Prostate gland (tissue), 2 donors: ENCODE data around the gene SIDT1. TPM values are rescaled to one million over a fixed set of nuclear protein-coding genes. Genes with fewer than 3 reads are reported as not detected.
A peak's percentile ranks its signal among the peaks of the same experiment; 100 is the strongest.

Experiments
- DNase-seq: peaks from one replicate; pipeline ENCODE4 v3.0.0-alpha.2; 2019; ENCODE audit warnings: low spot score
- H3K27ac ChIP-seq, 2 donors: fragments of 200-600 bp; sonication (generic); 2 replicates each; pipeline ENCODE4 v1.5.1; 2017 to 2019
- H3K27me3 ChIP-seq: fragments of 200-600 bp; sonication (generic); replicated peaks from 2 replicates; pipeline ENCODE4 v1.5.1; 2019; ENCODE audit not compliant: insufficient read depth
- H3K36me3 ChIP-seq, 2 donors: fragments of 200-600 bp; sonication (generic); 1 replicate in 1 of 2; 2 replicates in 1 of 2; pipeline versions ENCODE4 v1.5.1 to v1.8.1; 2017 to 2019
- H3K4me1 ChIP-seq: fragments of 200-600 bp; sonication (generic); replicated peaks from 2 replicates; pipeline ENCODE4 v1.5.1; 2019
- H3K4me3 ChIP-seq, 2 donors: fragments of 200-600 bp; sonication (generic); 2 replicates each; pipeline ENCODE4 v1.5.1; 2017 to 2019
- H3K9me3 ChIP-seq: fragments of 200-600 bp; sonication (generic); 2 replicates; pipeline ENCODE4 v1.5.1; 2017
- CTCF ChIP-seq, 4 experiments: fragments of 200-600 bp in 2 of 4; fragments of 450-650 bp in 2 of 4; sonication (generic) in 2 of 4; IDR thresholded peaks; 1 replicate in 3 of 4; 2 replicates in 1 of 4; pipeline ENCODE4 v1.5.1; 2016 to 2019; ENCODE audit warnings: antibody characterized with exemption in 4 of 4, mild to moderate bottlenecking in 2 of 4, moderate library complexity in 2 of 4
- POLR2A ChIP-seq: fragments of 450-650 bp; IDR thresholded peaks from one replicate; pipeline ENCODE4 v1.6.1; 2016; ENCODE audit warnings: antibody characterized with exemption, mild to moderate bottlenecking
- POLR2AphosphoS5 ChIP-seq: sonication (generic); formaldehyde crosslinking; IDR thresholded peaks from one replicate; pipeline ENCODE4 v1.6.1; 2017; ENCODE audit warnings: antibody characterized with exemption
- WGBS: methylation state at CpG from one replicate; pipeline ENCODE4 v1.1.5; 2018; 5-methylcytosine and 5-hydroxymethylcytosine counted together
- intact Hi-C: fragments of 100-400 bp; cut with DNase I; formaldehyde crosslinking; loops from one replicate; pipeline ENCODE4 v1.14.2; 2022
- total RNA-seq, 2 donors: library from RNA; depleted of rRNA; stranded (reverse); fragments of >200 nt; gene quantifications; one replicate each; pipeline ENCODE4 v1.1.0, GENCODE V29; 2016

The SIDT1 gene
- total RNA-seq, 2 donors from 2014 or later, result 19.9 to 31.2 TPM

GRCh38 chr3:113556946-113557335, 24.6 kb downstream of the SIDT1 start:
- WGBS, result 93% methylated on average over 7 of the region's 7 CpGs
- no peak overlapping the region for H3K27ac ChIP-seq
- H3K4me1 ChIP-seq, result no peaks in the 10 kb centered on the region
- no peaks in the 10 kb centered on the region for H3K36me3 ChIP-seq
- intact Hi-C loops, result no loop called here
- no peak for TF ChIP-seq CTCF (IDR thresholded peaks at IDR 0.05)
- no peak for TF ChIP-seq POLR2AphosphoS5
- no peak for TF ChIP-seq POLR2A
- H3K4me3 ChIP-seq, result no peak overlapping the region
- DNase-seq, result no peak
- H3K9me3 ChIP-seq, result no peaks in the 10 kb centered on the region
- no peaks in the 10 kb centered on the region for H3K27me3 ChIP-seq

GRCh38 chr3:113557374-113557773, 25.0 kb downstream of the SIDT1 start:
- peak overlapping the region; percentile 4 to 15 for H3K27ac ChIP-seq
- no peaks in the 10 kb centered on the region for H3K27me3 ChIP-seq

GRCh38 chr3:113559009-113559408, 26.7 kb downstream of the SIDT1 start:
- H3K27me3 ChIP-seq, result no peaks in the 10 kb centered on the region
- intact Hi-C loops, result no loop called here
- H3K36me3 ChIP-seq, result no peaks in the 10 kb centered on the region
- no peak overlapping the region for H3K27ac ChIP-seq
- no peaks in the 10 kb centered on the region for H3K9me3 ChIP-seq
- H3K4me1 ChIP-seq, result no peaks in the 10 kb centered on the region
- no peak for TF ChIP-seq POLR2A
- no peak for TF ChIP-seq POLR2AphosphoS5
- TF ChIP-seq CTCF (IDR thresholded peaks at IDR 0.05), result no peak
- H3K4me3 ChIP-seq, result no peak overlapping the region
- DNase-seq, result no peak

More at GRCh38 chr3:113557374-113557773, 25.0 kb downstream of the SIDT1 start:
- Histone ChIP-seq H3K4me3 (no peak overlapping the region), H3K4me1 (no peaks in the 10 kb centered on the region), H3K36me3 (no peaks in the 10 kb centered on the region), H3K9me3 (no peaks in the 10 kb centered on the region)
- TF ChIP-seq POLR2AphosphoS5 (no peak), POLR2A (no peak), CTCF (IDR thresholded peaks at IDR 0.05) (no peak)
- DNase-seq, result no peak
- intact Hi-C loops, result no loop called here

GRCh38 chr3:113560271-113560670, 27.9 kb downstream of the SIDT1 start:
- TF ChIP-seq POLR2AphosphoS5, result no peak
- no peak for TF ChIP-seq CTCF (IDR thresholded peaks at IDR 0.05)
- TF ChIP-seq POLR2A, result no peak
- no peaks in the 10 kb centered on the region for H3K27me3 ChIP-seq
- no peak overlapping the region for H3K27ac ChIP-seq
- no peaks in the 10 kb centered on the region for H3K36me3 ChIP-seq
- intact Hi-C loops, result no loop called here
- H3K9me3 ChIP-seq, result no peaks in the 10 kb centered on the region
- WGBS, result 74% methylated on average over 6 of the region's 6 CpGs
- H3K4me3 ChIP-seq, result no peak overlapping the region
- H3K4me1 ChIP-seq, result no peaks in the 10 kb centered on the region
- no peak for DNase-seq

GRCh38 chr3:113560831-113561623, 28.7 kb downstream of the SIDT1 start:
- no peaks in the 10 kb centered on the region for H3K4me1 ChIP-seq
- WGBS, result 77% methylated on average over 4 of the region's 4 CpGs
- intact Hi-C loops, result no loop called here
- H3K27ac ChIP-seq, result no peak overlapping the region
- DNase-seq, result no peak
- no peaks in the 10 kb centered on the region for H3K9me3 ChIP-seq
- no peaks in the 10 kb centered on the region for H3K27me3 ChIP-seq
- TF ChIP-seq POLR2AphosphoS5 (no peak), POLR2A (no peak), CTCF (IDR thresholded peaks at IDR 0.05) (no peak)
- no peaks in the 10 kb centered on the region for H3K36me3 ChIP-seq
- H3K4me3 ChIP-seq, result no peak overlapping the region
